Measurements from ENCODE around the gene TMEM260.
"Not testable (repeated sequence)": the region's sequence is repeated elsewhere in the genome, so short reads cannot be mapped to it uniquely, and the experiment has no call there.

The TMEM260 gene

GRCh38 chr14:56603648-56604047, 24.1 kb downstream of the TMEM260 start:
- DNase-seq = no peak

DNA sequence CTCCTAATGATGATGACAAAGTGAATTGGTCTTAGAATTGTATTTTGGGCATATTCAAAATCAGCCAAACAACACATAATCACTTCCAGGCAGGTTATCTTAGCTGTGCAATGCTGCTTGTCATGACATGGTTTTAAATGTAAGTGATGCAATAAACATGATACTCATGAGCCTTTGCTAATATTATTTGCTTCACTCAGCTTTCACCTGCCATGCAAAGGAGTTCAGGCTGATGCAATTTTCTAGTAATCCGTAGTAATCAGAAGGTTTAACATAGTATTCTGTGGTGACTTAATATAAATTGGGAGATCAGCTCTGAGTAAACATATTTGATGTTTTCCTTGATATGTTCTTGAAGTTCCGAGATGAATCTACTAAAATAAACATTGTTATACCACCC, 29.1 kb downstream of the TMEM260 start:
- no peak for DNase-seq

GRCh38 chr14:56611663-56612062, 32.1 kb downstream of the TMEM260 start:
- DNase-seq = not testable (repeated sequence)

GRCh38 chr14:56617084-56617483, 37.5 kb downstream of the TMEM260 start:
- no peak for DNase-seq

GRCh38 chr14:56630707-56631106, 51.1 kb downstream of the TMEM260 start:
- DNase-seq = no peak

GRCh38 chr14:56632195-56632594, 52.6 kb downstream of the TMEM260 start:
- no peak for DNase-seq

DNA sequence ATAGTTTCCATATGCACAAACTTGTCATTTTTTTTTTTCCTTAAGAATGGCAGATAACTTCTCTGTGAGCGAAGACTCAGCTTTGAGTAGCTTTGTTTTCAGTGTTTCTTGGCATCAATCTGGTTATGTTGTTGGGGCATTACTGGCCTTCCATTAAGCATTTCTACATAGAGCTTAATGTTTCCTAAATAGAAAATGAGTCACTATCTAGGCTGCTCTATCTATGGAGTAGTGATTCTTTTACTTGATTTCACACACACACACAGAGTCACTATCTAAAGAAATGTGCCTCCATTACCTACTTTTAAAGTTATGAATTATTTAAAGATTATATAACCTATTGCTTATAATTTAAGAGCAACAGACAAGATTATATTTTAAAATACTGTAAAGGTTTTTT, 53.9 kb downstream of the TMEM260 start:
- DNase-seq = no peak

- DNase-seq = no peak
These were observed 55.4 kb downstream of the TMEM260 start for GRCh38 chr14:56635041-56635440.

DNA sequence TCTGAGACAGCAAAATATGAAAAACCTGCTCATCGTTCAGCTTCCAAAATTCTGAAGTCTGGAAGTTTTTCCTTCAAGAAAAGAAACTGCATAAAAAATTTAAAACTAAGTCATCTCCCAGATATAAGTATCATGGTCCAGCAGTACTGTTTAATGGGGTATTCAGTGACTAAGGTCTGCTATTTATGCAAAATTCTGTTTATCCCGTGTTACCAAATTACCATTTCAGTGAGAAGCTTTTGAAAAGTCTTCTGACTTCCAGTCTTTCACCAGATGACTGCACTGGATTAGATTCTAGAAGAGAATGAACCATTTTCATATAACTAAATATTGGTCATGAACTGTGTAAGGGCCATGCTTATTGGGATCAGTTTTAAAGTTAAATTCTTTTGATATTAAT, 67.9 kb downstream of the TMEM260 start:
- DNase-seq = no peak

GRCh38 chr14:56648508-56649301, 69.1 kb downstream of the TMEM260 start:
- DNase-seq = no peak

- no peak for DNase-seq
These were observed 69.8 kb downstream of the TMEM260 start for GRCh38 chr14:56649382-56649781.

DNA sequence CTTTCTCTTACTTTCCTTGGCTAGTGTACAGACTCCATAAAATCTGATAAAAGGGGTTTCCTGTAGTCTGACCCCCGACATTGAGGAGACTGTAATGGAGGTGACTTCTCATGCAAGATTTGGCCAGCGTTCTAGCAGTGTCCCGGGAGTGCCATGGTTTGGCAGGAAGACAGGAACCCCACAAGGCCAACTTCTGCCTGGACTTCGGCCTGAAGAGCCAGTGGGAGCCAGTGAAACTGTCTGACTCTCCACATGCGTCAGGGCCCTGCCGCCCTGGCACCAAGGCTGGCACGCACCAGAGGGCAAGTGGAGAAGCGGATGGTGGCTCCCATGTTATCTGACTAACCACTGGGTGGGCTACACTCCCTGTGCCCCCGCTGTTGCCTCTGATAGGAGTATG, 70.5 kb downstream of the TMEM260 start:
- no peak for DNase-seq

GRCh38 chr14:56650979-56651378, 71.4 kb downstream of the TMEM260 start:
- no peak for DNase-seq

- DNase-seq = no peak
These were observed 78.0 kb downstream of the TMEM260 start for GRCh38 chr14:56657604-56658003.

- DNase-seq = no peak
These were observed 79.8 kb downstream of the TMEM260 start for GRCh38 chr14:56659378-56659777.

- no peak for DNase-seq
These were observed 80.5 kb downstream of the TMEM260 start for GRCh38 chr14:56659964-56660551.

GRCh38 chr14:56660677-56661389, 81.2 kb downstream of the TMEM260 start:
- DNase-seq = no peak

GRCh38 chr14:56661478-56661877, 81.9 kb downstream of the TMEM260 start:
- DNase-seq = no peak

DNA sequence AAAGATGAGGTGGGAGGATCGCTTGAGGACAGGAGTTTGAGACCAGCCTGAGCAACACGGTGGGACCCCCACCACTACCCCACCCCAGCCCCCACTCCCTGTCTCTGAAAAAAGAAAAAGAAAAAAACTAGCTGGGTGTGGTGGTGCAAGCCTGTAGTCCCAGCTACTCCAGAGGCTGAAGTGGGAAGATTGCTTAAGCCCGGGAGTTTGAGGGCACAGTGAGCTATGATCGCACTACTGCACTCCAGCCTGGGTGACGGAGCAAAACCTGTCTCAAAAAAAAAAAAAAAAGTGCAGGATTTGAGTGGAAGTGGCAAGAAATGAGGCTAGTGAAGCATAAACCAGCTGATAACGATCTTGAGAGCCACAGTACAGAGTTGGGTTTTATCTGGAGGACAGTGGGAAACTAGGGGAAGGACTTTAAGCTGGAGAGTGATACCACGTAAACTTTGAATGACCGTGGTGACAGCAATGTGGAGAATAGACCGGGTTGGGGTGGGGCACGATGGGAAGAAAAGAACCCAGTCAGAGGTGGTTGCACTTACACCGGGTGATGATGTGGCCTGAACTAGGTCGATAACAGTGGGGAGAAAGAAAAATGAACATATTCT, 85.3 kb downstream of the TMEM260 start:
- no peak for DNase-seq

DNA sequence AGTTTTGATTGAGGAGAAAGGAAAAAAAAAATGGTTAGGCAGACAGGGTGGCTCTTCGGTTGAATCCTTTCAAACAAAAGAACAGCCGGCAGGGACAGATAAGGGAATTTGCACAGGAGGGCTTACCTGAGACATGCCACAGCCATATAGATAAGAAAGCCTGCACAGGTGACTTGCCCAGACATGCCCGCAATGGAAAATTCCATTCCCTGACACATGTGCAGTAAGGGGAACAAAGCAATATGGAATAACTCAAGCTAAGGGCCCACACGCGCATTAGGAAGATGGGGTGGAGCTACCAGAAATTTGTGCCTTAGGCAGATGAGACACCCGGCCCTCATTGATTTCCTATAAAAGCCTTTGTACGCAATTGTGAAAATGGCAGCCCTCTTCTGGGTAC, 86.7 kb downstream of the TMEM260 start:
- no peak for DNase-seq

DNA sequence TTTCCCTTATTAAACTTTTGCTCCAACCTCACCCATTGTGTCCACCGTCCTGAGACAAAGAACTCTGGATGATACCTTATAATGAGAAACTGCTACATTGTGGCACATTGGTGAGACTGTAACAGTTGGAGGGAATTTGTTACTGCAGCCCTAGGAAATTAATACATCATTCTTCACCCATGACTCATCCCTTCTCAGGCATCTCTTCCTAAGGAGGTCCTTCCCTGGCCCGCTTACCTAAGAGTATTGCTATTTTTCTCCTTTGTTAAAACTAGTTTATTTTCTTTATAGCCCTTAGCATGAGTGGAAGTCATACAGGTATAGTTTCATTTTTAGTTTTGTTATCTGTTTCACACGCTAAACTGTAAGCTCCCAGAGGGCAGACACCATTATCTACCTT, 87.1 kb downstream of the TMEM260 start:
- DNase-seq = no peak

DNA sequence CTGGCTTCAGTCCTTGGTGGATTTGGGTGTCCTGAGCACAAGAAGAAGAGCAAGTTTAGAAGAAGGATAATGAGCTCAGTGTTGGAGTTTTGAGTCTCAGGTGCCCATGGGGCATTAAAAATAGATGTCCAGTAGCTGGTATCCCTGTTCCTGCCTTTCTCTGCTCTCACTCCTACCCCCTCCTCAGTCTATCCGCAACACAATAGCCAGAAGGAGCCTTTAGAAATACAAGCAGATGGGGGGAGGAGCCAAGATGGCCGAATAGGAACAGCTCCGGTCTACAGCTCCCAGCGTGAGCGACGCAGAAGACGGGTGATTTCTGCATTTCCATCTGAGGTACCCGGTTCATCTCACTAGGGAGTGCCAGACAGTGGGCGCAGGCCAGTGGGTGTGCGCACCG, 87.7 kb downstream of the TMEM260 start:
- not testable (repeated sequence) for DNase-seq

GRCh38 chr14:56676042-56676441, 96.4 kb downstream of the TMEM260 start:
- no peak for DNase-seq

- DNase-seq = no peak
These were observed 99.2 kb downstream of the TMEM260 start for GRCh38 chr14:56678838-56679237.
